NOMO-1 treated with DMSO at 0.1 percent for 48 hours (cell line): ENCODE data around the gene MCRIP2.

ENCODE experiments used
- DNase-seq: peaks from one replicate; lab custom pipeline; 2025; ENCODE audit not compliant: unreplicated experiment; lab: John Stamatoyannopoulos, UW

MCRIP2 gene

DNA sequence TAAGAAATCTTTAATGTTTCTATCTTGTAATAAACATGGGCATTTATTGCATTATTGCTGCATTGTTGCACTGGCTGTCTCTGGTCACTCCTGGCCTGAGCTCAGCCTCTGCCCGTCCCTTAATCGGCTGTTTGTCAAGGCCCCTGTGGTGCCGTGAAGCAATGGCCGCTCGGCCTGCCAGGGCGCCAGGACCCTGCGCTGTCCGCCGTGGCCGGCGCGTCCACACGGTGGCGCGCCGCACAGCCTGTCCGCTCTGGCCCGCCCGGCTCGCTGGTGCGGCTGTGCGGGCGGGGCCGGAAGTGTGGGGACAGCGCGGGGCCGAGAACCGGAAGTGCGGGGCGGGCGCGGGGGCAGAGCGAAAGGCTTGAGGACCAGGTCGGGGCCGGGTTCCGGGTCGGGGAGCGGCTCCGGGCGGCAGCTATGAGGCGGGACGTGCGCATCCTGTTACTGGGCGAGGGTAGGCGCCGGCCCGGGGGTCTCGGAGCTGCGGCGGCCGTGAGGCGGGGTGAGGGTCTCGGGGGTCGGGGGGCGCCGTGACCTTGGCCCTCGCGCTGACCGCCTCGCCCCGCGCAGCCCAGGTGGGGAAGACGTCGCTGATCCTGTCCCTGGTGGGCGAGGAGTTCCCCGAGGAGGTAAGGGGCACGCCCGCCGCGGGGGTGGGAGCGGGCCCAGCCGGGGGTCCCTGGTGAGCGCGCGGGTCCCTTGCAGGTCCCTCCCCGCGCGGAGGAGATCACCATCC lies 26.3 kb downstream of the MCRIP2 start, which contains the start of gene RHOT2:
Gene RHOT2 (plus strand): TSS at position 353 of the 739 bp plus-strand sequence. CDS start 68 bp downstream, at position 421.
- peak; percentile 93 for DNase-seq

DNA sequence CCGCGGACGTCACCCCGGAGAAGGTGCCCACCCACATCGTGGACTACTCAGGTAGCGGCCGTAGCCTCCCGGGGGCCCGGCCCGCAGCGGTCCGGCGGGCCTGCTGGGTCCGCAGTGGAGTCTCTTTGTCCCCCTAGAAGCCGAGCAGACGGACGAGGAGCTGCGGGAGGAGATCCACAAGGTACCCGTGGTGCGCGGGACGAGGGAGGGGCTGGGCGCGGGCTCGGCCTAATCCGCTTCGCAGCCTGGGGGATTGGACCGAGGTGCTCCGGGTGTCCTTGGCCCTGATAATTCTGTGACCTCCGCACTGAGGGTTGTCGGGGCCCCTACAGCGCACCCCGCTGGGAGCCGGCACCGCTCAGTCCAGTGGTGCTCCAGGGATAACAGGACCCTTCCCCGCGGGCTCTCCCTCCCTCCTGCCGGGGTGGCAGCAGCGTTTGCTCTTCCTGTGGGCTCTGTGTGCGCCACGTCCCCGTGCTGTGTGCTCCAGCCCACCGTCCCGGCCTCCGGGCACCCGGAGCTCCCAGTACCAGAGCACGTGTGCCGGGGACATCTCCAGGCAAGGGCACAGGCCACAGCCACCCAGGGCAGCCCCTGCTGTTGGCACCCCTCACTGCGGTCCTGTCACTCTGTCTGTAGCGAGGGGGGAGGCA lies 27.0 kb downstream of the MCRIP2 start:
- DNase-seq, result no peak

- DNase-seq, result no peak
Observed at GRCh38 chr16:669666-670065, 28.0 kb downstream of the MCRIP2 start.

- no peak for DNase-seq
Observed at GRCh38 chr16:670485-671352, 29.1 kb downstream of the MCRIP2 start.

GRCh38 chr16:671353-672131 lies 29.9 kb downstream of the MCRIP2 start:
- DNase-seq, result no peak

- no peak for DNase-seq
Observed at GRCh38 chr16:672371-672770, 30.7 kb downstream of the MCRIP2 start.

DNA sequence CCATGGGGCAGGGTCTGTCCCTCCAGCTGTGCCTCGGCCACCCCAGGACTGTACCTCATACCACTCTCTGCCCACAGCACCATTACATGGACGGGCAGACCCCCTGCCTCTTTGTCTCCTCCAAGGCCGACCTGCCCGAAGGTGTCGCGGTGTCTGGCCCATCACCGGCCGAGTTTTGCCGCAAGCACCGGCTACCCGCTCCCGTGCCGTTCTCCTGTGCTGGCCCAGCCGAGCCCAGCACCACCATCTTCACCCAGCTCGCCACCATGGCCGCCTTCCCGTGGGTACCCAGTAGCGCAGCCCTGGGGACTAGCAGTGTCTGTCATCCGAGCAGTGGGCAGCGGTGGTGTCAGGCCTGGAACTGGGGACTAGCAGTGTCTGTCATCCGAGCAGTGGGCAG lies 31.2 kb downstream of the MCRIP2 start:
- no peak for DNase-seq

GRCh38 chr16:673399-673991 lies 31.9 kb downstream of the MCRIP2 start:
- DNase-seq, result no peak

- no peak for DNase-seq
Observed at GRCh38 chr16:674214-674881, 32.7 kb downstream of the MCRIP2 start.

GRCh38 chr16:674968-675883 lies 33.6 kb downstream of the MCRIP2 start, which contains the start of gene RHBDL1:
Gene RHBDL1 (plus strand): TSS chr16:675671. CDS start chr16:675791, 120 bp downstream.
- DNase-seq, result no peak

DNA sequence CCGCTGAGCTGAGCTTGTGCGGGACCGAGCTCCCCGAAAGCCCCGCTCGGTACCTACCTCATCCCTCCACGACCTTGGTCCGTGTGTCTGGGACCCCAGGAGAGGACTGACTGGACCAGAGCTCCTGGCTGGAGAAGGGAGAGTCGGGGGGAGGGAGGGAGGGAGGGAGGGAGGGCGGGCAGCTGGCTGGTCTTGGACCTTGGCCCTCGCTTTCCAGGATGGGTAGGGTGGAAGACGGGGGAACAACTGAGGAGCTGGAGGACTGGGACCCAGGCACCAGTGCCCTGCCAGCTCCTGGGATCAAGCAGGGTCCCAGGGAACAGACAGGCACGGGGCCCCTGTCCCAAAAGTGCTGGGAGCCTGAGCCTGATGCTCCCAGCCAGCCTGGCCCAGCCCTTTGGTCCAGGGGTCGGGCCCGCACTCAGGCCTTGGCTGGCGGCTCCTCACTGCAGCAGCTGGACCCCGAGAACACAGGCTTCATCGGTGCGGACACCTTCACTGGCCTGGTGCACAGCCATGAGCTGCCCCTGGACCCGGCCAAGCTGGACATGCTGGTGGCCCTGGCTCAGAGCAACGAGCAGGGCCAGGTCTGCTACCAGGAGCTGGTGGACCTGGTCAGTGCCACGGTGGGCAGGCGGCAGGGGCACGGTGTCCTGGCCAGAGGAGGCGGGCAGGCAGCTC lies 34.4 kb downstream of the MCRIP2 start:
- no peak for DNase-seq

DNA sequence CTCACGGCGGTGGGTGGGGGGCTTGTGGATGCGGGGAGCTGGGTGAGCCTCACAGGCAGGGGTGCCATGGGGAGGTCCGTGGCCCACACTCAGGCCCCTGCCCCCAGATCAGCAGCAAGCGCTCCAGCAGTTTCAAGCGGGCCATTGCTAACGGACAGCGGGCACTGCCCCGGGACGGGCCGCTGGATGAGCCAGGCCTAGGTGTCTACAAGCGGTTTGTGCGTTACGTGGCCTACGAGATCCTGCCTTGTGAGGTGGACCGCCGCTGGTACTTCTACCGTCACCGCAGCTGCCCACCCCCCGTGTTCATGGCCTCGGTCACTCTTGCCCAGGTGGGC lies 34.9 kb downstream of the MCRIP2 start:
- DNase-seq, result no peak

DNA sequence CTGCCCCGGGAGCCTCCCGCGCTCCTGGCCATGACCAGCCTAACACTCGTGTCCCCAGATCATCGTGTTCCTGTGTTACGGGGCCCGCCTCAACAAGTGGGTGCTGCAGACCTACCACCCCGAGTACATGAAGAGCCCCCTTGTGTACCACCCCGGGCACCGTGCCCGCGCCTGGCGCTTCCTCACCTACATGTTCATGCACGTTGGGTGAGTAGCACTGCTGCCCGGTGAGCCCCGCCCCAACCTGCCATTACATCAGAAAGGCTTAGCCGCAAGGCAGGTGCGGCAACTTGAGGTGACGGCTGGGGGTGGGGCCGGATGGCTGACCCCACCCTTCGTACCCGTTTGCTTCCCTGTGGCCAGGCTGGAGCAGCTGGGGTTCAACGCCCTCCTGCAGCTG lies 35.3 kb downstream of the MCRIP2 start:
- DNase-seq, result no peak

- no peak for DNase-seq
Observed at GRCh38 chr16:677316-678190, 35.9 kb downstream of the MCRIP2 start.

DNA sequence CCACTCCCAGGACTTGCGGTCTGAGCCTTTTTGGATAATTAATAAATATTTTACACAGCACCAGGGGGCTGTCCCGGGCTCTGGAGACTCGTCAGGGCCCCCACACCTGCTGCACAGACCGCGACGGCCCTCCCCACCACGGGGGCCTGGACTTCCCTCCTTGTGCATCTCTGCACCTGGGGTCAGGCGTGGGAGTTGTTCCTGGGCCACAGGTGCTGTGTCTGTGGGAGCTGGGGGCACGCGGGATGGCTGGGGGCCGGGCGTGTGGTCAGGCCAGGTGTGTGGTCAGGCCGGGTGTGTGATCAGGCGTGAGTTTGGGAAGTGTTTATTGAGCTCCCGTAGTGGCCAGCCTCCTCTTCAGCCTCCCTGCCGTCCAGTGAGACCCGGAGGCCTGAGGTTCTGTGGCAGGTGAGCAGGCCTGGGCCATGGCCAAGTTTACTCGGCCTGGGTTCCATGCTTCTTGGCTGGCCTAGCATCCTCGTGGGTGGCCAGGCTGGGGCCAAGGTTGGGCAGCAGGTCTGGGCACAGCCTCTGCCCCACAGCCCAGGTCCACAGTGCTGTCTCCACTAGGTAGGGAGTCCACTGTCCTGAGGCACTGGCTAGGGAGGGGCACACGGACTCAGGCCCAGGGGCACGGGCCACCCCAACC lies 36.7 kb downstream of the MCRIP2 start:
- no peak for DNase-seq

- peak; percentile 49 for DNase-seq
Observed at GRCh38 chr16:678858-679813, 37.5 kb downstream of the MCRIP2 start.
